Fibroblast of gingiva (primary cell): ENCODE measurements around the gene DLL1.

Experiments used
- DNase-seq: peaks from one replicate; pipeline ENCODE4 v3.0.0-alpha.2; 2011; ENCODE audit warnings: low read depth

DLL1 gene

DNA sequence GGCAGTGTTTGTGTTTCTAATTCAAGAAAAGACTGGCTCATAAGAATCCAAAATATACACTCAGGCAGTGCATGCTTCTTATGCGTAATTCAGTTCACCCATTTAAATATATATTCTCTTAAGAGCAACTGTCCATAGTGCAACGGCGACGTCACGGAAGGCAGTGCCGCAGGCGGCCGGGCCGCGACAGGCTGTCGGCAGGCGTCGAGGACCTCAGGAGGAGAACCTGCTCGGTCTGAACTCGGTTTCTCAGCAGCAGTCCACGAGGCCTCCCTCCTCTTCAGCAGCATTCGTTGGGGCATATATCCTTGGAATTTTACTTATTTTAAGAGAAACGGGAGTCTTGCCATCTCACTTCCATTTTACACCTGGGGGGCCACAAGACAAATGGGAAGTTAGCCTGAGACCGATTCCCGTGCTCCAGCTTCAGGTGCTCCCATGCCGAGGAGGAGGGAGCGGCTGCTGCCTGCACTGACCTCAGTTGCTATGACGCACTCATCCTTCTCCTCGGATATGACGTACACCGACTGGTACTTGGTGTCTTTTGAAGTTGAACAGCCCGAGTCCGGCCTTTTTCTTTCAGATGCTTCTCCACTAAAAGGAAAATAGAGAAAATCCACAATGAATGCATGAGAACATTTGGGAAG, 8.2 kb downstream of the DLL1 start:
- DNase-seq: no peak

DNA sequence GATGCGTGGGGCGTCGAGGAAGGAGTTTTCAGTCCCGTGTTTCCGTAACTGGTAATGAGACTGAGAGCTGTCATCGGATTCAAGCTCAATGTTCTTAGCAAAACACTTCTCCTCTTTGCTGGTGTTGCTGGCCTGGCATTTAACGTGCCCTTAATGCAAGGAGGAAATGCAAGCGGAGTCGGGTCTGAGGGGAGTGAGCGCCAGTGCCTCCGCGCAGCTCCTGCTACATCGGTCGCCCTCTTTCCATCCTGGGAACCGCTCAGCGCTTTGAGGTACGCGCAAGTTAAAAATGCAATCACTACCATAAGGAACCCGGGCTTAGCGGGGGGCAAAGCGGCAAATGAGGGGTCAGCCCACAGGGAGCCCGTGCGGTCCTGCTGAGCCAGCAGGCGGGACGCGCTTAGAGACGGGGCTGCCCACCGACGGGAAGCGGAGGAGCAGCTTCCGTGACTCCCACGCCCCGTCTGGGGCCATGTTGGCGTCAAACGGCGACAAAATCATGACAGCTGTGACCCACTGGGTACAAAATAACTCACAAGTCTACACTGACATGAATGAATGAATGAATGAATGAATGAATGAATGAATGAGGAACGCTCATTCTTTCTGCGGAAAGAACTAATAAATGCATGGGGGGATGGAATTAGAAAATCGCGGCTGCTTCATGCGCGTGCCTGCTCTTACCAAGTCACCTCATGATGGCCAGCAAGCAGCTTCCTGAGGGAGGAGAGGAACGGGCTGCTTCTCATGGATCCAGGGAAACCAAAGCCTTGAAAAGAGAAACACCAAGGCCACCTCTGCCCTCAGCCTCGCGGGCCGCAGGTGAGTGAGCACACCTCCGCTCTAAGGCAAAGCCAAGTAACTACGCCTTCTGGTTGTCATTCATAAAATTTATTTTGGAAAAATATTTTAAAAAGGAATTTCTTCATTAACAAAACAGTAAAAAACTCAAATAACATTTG, 9.3 kb downstream of the DLL1 start:
- DNase-seq: no peak

DNA sequence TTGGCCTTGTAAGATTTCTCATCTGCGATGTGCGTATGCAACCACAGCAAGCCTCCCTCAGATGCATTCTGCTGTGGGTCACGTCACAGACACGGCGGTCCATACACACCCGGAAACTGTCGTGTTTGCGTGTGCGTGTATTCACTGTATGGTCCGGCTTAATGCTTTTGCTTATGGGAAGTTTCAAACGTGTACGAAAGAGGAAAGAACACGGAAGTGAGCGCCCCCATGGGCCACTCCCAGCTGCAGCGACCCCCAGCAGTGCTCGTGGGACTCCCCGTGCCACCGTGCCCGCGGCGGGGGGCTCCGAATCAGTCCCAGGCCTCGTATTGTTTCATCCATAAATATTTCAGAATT, 10.2 kb downstream of the DLL1 start:
- no peak for DNase-seq

DNA sequence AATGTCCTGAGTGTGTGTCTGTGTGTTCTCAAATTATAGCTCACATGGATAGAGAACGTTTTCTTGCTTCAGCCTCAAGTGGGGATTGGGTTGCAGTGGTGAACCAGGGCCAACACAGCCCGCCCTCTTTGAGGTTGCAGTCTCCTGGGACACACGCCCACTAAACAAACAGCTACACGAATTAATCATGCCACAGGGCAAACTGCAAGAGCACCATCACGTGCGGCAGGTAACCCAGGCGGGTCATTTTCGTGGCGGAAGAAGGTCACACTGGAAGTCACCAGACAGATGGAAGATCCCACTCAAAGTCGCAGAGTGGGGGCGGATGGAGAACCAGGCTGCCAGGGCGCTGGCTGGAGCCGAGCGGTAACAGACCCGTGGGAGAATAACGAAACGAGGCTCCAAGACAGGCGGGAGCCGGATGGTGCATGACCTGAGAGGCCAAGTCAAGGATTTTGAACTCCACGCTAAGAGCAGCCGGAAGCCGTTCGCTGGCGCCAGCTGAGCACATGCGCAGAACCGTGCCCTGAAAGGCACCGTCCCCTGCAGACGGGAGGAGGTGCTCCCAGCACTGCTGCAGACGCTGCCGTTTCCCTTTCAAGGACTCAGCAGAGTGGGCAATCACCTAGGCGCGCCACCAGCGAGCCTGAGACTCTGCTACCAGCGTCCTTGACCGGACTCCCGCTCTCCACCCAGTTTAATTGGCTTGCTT, 10.7 kb downstream of the DLL1 start:
- DNase-seq: peak; percentile 48

DNA sequence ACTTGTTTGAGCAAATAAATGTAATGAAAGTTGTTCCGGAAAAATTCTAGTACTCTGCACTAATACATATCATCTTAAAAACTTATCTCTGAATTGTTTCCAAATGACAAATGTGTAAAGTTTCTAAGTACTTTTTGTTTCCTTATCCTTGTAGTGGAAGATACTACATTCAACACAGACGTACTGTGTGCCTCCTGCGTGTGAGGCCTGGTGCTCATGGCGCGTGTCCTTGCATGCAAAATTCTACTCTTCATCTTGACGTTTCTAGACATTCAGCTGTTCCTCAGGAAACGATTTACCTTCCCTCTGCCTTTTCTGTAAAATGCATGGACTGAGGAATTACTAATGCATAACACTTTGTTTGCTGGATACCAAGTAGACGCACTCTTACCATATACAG, 11.5 kb downstream of the DLL1 start:
- no peak for DNase-seq

DNA sequence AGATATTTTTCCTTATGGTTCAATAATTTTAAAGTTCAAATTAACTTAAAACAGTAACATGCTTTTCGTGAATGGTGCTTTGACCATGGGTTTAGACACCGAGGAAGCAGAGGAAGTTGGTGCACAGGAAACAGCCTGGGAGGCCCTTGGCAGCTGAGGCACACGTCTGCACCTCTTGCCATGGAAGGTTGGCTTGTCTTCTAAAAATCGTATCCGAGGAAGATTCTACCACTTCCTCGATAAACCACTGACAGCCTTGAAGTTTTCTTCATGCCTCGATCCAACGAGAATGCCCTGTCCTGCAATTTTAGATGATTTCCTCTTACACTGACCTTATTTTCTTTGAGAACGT, 12.2 kb downstream of the DLL1 start:
- no peak for DNase-seq

DNA sequence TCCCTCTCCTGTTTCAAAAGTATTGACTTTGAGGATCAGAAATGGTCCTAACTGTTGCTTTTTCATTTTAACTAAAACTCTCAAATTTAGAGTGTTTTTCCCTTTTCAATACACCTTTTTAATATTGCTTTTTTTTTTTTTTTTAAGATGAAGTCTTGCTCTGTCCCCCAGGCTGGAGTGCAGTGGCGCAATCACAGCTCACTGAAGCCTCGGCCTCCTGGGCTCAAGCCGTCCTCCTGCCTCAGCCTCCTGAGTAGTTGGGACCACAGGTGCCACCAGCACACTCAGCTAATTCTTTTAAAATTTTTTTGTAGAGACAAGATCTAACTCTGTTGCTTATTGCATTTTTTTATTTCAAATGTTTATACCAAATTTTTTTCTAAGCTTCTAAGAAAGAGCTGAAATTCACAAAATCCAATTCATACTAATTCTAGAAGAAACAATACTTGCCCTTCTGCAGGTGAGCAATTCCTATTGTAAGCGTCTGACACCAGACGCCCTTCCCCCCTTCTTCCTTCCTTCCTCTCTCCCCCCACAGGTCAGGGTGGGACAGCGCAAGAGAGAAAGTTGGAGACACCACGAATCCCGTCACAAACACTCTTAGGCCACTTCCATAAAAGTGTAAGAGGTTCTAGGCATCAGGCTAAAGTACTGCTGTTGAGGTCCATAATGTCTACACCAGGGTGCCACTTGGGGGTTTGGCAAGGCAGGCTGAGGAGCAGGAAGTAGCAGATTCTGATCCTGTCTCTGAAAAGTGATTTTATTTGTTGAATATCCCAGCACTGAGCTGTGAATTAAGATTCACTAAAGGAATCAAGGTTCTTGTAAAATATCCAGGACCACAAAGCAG, 12.8 kb downstream of the DLL1 start:
- DNase-seq: no peak

DNA sequence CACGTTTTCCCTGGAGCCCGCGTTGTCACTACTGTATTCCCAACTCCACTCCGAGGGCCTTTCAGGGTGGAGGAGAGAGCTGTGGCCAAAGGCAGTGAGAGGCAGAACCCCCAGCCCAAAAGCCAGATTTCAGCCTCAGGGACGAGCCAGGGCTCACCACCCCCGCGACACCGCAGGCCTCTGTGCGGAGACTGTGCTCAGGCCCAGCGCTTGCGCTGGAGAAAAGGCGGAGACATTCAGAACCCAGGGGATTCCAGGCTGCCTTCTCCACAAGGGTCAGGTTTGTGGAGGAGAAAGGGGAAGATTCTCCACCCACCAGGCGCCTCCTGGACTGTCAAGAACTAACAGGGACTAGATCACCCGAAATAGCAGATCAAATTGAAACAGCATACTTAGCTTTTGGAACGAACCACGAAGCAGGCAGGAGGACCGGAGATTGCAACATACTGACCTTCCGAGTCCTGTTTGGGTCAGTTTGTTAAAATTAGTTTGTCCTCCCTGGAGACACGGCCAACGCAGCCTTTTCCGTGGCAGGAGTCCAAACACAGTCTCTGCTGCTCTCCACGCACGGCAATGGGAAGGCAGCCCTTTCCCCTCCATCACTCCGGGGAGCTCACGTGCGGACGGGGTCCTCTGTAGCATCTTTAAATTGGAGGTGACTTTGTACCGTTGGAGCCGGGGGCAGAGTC, 14.4 kb downstream of the DLL1 start:
- peak; percentile 74 for DNase-seq

DNA sequence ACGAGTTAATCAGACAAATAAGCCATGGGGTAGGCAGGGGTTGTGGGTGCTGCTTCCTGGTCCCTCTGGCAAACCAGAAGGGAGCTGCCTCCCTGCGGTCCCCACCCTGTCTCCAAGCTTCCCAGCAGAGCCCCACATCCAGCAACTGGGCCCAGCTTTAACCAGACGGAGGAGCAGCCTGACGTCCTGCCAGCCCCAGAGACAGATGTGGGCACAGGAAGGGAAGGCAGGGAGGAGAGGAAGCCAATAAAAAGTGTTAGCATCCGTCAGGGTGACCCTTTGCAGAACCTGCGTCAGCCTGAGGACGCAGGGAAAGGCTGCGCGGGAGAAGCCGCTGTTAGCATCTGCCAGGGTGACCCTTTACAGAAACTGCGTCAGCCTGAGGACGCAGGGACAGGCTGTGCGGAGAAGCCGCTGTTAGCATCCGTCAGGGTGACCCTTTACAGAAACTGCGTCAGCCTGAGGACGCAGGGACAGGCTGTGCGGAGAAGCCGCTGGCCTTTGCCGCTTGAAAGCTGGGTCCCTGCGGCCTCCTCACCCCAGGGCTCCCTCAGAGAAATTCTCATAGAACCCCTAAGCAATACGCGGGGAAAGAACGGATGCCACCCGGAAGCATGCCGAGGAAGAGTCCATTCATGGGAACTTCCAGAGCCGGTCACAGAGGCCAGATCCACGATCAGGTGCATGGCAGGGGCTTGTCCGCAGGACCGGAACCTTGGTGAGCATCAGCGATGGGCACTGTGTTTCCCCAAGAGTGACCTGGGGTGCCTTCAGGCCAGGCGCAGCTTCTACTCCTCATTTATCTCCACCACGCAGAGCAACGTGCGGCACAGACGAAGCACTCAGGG, 15.9 kb downstream of the DLL1 start:
- DNase-seq: no peak

DNA sequence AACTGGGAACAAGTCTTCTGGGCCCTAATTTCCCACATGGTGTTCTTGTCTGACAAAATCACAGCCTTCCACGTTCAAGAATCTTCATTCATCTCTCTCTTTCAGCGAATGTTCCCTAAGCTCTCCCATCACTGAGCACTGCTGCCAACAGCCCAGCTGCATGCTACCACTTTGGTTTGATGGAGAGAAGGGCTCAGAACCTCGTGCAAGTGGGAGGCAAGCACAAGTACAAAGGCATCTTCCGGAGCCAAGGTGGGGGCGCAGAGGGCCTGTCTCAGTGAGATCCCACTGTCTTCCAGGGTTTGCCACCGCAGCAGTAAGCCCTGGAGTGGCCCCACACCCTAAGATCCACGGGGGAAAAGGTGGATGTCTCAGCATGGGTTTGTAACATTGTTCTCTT, 17.2 kb downstream of the DLL1 start:
- no peak for DNase-seq

DNA sequence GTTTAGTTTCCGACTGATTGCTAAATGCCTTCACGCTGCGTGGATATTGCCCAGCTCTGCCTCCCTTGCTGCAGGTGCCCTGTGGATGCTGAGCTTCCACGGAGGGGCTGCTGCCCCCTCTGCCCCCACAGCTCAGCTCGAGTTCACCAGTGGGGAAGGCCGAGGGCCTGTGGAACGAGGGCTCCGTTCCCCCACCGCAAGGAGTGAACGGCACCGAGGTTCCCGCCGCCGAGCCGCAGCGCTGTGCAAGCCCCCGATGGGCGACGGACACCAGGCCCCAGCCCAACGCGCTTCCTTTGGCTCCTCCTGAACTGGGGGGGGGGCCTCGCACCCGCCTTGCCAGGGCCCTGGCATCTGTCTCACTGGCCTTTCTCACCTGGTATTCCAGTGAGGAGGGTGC, 17.7 kb downstream of the DLL1 start:
- DNase-seq: no peak

DNA sequence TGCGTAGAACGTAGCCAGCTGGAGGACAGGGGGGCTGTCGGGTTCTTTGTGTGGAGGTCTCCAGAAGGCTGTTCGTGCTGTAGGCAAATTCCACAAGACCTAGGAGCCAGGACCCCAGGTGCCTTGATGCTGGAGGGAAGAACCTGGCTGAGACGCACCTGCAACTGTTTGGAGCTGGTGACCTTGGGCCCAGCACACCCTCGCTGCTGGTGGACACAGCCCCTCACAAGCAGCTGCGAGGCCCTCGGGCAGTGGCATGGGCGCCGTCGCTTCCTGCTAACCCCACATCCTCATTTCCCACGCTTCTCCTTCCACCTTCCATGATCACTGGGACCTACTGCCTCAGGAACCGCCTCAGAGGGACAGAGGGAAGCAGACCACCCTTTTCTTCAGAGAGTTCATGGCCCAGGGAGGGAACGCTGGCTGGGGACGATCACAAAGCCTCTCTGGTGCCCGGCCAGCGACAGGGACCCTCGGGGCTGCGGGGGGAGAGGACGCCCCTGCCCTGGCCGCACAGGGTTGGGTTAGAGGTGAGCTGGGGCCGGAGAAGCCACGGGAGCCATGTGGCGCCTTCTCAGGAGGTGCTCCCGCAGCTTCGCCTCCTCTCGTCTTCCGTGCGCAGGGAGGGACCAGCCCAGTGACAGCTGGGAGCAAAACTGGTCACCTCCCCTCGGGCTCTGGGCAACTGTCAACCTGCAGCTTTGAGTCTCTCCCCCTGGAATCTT, 18.4 kb downstream of the DLL1 start:
- no peak for DNase-seq

DNA sequence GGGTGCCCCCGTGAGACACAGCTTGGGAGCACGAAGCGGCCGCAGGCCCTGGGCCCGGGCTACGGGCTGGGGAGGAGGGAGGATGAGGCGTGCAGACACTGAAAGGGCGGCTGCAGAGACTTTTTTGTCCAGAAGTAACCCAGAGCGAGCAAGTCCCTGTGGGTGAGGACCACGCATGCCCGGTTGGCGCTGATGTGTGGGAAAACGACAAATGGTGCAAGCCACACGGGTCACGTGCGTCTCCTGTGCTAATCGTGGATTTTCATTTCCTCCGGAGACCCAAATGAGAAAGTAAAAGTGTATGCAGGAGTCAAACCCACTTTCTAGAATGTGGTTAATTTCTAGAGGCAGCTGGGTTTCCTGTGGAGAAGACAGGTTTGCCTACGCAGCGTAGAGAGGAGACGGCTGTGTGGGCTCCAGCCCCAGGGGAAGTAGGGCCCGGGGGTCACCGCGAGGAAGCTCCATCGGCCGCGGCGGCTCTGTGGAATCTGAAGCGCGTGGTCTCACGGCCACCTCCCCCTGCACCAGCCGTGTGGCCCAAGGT, 19.0 kb downstream of the DLL1 start:
- DNase-seq: no peak

DNA sequence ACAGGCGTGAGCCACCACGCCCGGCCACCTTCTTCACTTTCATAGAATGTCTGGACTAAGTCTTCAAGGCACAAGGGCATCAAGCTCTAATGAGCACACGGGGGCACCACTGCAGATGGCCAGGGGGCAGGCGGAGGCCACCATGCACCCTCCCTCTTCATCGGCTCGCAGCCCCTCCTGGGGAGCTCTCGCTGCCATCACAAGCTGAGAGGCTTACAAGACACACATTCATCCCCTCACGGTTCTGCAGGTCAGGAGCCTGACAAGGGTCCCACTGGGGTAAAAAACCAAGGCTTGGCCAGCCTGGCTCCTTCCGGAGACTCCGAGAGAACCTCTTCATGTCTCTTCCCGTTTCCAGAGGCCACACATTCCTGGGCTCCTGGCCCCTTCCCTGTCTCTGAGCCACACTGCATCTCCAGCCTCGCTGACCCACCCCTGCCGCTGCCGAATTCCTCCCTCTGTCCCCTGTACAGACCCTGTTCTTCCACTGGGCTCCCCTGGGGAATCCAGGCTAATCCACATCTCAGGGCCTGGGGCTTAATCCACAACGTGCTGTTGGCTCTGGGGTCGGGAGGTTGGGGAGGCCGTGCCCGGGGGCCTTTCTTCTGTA, 19.8 kb downstream of the DLL1 start:
- no peak for DNase-seq

DNA sequence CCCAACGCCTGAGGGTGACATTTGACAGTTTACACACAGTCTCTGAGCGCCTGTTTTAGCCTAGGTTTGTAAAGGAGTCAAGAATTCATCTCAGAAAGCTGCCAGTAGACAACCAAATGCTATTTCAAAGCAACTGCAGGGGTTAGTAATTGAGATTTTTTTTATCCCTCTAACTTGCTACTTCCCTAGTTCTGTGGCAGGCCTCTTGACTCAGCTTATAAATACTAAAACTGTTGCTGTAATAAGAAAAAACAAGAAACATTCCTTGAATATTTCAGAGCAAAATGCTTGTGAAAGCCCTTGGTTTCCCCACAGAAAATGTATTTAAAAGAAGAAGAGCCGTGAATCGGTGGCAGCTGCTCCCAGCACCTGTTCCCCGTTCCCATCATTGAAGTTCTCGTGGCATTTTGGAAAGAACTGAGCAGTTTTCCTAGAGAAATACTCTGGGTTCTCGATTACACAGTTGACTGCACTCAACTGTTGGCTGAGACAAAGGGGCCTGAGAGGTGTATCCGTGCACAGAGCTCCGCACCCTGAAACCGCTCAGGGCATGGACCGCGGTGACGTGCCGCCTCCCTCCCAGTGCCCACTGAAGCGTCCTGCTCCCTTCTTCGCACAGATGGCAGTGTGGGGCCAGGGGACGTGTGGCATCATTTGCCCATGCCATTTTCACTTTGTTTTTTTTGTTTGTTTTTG, 20.9 kb downstream of the DLL1 start:
- DNase-seq: peak; percentile 10

DNA sequence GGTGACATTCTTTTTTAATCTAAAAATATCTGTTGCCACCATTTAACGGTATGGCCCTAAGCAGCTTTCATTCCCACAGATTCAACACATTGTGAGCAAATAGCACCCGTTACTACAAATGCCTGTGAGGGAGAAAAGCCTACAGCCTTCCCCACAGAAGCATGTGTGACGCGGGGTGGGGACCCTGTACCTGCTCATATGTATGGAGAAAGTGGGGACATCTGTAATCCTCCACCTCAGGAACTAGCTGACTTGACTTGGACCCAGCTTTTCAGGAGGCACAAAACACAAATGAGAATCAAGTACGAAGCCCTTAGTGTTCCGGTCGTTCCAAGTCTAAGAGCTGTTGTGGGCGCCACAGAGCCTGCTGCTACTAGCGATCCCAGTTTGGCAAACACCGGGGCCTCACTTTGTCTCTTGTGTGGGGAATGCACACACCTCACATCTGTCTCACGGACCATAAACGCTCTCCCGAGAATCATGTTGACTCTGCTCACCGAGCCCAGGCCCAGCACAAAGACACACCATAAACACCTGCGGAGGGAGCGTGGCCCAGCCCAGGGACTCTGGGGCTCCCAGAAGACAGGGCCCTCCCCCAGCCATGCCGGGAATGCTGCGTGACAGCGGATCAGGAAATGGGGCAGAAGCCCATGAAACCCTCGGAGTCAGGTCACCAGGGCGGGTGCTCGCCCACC, 21.6 kb downstream of the DLL1 start:
- no peak for DNase-seq

DNA sequence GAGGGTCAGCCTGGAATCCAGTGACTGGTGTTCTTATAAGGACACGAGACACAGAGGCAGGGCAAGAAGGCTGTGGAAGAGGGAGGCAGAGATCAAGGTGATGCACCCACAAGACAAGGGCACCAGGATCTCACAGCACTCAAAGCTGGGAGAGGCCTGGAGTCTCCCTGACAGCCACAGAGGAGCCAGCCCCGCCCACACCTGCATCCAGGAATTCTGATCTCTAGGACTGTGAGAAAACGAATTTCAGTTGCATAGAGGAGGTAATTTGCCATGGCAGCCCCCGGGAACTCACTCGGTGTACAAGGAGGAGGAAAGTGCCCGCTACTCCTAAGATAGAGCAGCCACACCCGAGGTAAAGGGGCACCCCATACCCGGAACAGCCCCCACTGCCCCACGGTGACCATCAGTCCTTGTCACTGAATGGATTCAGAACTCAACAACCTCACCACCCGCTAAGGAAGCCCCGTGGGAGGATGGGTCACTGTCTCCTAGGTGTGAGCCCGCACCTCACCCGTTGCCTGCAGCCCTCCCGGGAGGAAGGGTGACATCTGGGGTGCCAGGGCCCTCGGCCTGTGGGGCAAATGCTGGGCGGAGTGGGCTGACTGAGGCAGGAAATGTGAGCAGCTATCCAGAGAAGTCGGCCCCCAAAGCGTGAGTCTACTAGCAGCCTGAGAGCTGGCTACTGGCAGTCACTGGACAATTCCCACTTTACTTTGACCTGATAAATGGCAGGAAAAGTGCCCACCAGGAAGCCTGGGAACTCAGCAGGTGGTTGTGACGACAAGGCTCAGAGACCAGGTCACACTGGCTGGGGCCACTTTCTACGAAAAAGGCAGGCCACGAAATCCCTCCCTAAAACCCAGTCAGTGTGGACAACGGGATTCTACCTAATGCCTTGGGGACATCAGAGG, 22.4 kb downstream of the DLL1 start:
- DNase-seq: no peak
